ENCODE results near the gene EPB41.

DNA sequence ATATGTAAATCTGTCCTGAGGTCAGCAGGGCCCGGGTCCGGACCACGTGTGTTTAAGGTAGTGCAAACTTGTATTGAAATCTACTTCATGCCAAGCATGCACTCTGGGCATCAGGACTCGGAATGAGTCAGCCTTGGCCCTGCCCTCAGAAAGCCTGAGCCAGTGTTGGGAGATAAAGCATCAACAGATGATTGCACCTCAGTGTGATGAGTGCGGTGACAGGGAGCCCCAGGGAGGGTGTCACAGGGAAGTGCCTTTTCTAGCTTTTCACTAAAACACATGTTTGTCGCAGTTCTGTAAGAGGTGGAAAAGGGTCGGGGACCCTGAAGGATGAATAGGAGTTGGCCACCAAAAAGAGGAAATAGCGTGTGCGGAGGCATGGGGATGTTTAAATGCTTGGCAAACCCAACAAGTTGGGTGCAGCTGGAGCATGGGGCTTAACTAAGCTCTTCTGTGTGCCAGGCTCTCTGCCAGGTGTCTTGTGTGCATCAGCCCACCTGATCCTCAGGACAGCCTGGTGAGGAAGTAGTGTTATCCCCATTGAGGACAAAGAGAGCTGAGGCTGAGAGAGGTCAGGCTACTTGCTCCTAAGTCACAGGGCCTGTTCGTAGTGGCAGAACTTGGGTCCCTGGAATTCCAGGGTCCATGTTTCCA lies 48.2 kb upstream of the EPB41 start:
- no peak for TF ChIP-seq POLR2A (IDR thresholded peaks at IDR 0.05)
- TF ChIP-seq, protein P1, sequence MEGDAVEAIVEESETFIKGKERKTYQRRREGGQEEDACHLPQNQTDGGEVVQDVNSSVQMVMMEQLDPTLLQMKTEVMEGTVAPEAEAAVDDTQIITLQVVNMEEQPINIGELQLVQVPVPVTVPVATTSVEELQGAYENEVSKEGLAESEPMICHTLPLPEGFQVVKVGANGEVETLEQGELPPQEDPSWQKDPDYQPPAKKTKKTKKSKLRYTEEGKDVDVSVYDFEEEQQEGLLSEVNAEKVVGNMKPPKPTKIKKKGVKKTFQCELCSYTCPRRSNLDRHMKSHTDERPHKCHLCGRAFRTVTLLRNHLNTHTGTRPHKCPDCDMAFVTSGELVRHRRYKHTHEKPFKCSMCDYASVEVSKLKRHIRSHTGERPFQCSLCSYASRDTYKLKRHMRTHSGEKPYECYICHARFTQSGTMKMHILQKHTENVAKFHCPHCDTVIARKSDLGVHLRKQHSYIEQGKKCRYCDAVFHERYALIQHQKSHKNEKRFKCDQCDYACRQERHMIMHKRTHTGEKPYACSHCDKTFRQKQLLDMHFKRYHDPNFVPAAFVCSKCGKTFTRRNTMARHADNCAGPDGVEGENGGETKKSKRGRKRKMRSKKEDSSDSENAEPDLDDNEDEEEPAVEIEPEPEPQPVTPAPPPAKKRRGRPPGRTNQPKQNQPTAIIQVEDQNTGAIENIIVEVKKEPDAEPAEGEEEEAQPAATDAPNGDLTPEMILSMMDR (IDR thresholded peaks at IDR 0.05): no peak

Data from esophagus squamous epithelium (tissue), 4 donors.